Epithelial cell of prostate (primary cell): Measurements from ENCODE around the gene MICAL2.

ENCODE experiments used
- DNase-seq: peaks from one replicate; pipeline ENCODE4 v3.0.0-alpha.2; 2011; ENCODE audit warnings: low read depth, low spot score
- H3K27ac ChIP-seq: fragments of 450-650 bp; 2 replicates; pipeline ENCODE4 v1.5.1; 2017; ENCODE audit warnings: mild to moderate bottlenecking

The MICAL2 gene

DNA sequence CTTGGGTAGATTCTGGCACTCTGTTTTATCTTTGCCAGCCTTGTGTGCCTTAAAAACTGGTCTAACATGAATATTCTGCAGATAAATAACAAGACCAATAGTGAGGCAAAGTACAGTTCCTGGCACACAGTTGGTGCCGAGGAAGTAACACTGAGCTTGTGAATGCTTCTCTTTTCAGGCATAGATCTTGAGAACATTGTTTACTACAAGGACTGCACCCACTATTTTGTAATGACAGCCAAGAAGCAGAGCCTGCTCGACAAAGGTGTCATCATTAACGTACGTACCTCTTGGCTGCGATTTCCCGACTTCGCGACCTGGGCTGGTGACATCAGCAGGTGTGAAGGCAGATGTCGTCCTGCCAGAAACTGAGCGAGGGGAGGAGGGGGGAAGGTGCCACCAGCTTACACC is 105.7 kb downstream of the MICAL2 start:
- DNase-seq = no peak
- peak overlapping the region; percentile 35 for H3K27ac ChIP-seq

DNA sequence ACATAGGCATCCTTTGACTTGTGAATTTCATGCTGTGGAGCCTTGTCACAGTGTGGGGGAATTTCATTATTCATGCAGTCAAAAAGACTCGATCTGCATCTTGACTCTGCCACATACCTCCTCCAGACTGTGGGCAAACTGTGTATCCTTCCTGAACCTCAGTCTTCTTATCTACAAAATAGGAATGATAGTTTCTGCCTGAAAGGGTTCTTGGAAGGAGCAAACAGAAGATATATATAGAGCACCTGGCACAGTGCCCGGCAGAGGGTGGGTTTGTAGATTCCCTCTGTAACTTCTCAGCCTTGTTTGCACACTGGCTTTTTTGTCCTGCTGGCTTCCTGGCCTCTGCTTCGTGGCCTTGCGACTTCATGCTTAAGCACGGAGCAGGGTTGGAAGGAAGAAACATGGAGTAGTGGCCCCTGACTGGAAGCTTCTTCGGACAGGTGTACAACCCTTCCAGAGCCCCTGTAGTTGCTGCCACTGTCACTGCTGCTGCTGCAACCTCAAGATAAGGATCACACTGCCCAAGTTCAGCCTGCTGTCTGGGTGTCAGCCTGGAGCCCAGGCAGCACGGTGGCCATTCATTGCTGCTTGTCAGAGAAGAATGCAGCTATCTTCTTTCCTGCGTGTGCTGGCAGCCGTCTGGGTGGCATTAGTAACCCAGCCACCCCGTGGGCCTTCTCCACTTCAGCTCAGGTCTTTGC is 106.4 kb downstream of the MICAL2 start:
- peak overlapping the region; percentile 35 for H3K27ac ChIP-seq
- no peak for DNase-seq

DNA sequence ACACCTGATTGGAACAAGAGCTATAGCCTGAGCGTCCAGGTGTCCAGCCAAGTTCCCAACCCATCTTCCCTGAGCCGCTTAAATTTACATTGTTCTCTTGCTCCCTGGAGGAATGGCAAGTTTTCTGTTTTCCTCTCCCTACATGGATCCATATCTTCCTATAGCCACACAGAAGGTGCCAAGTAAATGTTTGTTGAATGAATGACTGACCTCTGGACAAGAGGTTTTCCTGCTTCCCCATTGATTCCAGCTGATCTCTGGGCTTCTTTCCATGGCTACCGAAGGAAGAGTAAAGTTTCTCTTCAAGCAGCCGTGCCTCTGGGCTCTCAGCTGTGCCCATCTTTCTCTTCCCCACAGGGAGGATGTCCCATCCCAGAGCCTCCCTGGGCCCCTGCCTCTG is 107.5 kb downstream of the MICAL2 start:
- H3K27ac ChIP-seq = no peak overlapping the region
- DNase-seq = no peak

DNA sequence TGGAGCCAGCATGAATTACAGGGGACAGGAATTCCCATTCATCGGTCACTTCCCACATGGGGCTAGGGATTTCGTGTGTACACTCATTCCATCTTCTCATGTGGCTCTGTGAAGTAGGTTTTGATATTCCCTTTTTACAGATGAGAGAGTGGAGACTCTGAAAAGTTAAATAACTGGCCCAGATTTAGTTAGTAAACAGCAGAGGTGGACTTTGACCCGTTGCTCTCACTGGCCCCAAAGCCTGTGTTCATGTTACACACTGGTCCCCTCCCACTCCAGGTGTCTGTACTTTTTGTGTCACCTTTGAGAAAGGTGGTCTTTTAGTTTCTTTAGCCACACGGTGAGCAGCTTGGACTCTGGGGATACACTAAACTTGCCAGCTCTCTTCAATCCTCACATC is 108.5 kb downstream of the MICAL2 start:
- H3K27ac ChIP-seq = no peak overlapping the region
- DNase-seq = no peak

DNA sequence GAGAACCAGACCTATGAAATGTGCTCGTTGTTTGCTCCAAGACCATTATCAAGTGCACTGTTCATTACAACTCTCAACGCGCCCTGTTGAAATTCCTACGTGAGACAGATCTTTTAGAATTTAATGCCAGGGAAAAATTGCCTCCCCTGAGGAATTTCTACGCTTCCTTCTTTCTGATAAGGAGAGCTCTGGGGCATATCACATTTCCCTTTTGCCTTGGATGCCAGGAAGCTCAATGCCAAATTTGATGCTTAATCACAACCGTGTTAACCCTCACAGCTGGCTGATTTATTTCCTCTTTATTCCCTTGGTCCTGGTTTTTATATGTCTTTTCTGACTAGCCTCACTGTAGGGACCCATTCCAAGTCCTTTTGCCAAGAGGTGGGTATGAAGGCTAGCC is 109.4 kb downstream of the MICAL2 start:
- no peak for DNase-seq
- H3K27ac ChIP-seq = no peak overlapping the region

DNA sequence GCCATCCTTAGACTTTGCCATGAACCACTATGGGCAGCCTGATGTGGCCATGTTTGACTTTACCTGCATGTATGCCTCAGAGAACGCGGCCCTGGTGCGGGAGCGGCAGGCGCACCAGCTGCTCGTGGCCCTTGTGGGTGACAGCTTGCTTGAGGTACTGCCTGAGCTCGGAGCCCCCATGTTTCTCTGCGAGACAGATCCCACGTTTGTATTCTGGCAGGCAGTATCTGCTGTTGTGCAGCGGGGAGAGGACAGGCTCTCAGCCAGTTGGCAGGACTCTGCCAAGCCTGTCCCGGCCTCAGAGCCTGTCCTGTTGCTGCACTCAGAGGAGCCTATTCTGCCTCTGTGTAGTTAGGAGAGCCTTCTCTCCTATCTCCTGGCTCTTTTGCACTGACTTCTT is 109.9 kb downstream of the MICAL2 start:
- peak overlapping the region; percentile 92 for H3K27ac ChIP-seq
- no peak for DNase-seq

DNA sequence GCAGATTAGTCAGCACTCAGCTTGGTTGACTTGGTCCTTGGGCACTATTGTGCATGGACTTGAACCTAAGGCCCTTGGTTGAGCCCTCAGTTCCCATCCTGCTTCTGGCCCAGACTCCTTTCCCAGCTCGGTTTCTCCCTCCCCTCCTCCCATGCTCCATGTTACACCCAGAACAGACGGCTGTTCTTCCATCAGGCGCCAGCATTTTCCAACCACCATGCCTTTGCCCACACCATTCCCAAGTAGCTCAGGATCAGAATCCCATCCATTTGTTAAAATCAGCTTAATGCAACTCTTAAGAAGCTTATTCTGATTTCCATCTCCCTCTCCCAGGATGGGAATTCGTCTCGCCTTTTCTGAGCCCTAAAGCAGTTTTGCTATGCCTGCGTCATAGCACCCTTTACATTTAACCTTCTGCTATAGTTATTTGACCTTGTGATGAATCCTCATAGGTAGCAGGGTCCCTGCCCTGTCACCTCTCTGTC is 110.7 kb downstream of the MICAL2 start:
- no peak for DNase-seq
- peak overlapping the region; percentile 92 for H3K27ac ChIP-seq

DNA sequence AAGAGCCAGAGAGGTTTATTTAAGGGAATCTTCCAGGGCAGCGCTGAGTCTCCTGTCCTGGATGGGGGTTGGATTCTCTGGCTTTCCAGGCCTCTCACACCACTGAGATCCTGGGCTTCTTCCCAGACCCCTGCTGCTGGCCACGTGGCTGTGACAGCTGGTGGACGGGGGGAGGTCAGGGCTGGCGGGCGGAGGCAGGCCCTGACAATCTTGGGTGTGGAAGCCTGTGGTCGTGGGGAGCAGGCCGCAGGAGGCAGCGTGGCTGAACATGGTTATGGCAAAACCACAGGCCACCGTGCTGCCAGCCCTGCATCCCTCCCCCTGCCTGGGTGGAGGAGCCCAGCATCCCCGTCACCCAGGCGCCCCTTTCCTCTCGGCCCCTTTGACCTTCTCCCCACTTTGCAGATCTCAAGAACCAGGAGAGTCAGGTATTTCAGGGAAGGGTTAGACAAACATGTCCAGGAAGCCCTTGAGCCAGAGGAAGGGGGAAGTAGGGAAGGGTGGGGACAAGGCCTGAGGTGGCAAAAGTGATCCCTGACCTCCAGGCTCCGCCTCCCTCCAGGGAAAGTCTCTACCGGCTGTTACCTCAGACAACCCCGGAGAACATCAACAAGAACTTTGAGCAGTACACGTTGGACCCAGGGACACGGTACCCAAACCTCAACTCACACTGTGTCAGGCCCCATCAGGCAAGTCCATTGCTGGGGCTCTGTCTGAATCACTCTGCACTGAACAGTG is 111.8 kb downstream of the MICAL2 start:
- no peak for DNase-seq
- H3K27ac ChIP-seq = peak overlapping the region; percentile 92

DNA sequence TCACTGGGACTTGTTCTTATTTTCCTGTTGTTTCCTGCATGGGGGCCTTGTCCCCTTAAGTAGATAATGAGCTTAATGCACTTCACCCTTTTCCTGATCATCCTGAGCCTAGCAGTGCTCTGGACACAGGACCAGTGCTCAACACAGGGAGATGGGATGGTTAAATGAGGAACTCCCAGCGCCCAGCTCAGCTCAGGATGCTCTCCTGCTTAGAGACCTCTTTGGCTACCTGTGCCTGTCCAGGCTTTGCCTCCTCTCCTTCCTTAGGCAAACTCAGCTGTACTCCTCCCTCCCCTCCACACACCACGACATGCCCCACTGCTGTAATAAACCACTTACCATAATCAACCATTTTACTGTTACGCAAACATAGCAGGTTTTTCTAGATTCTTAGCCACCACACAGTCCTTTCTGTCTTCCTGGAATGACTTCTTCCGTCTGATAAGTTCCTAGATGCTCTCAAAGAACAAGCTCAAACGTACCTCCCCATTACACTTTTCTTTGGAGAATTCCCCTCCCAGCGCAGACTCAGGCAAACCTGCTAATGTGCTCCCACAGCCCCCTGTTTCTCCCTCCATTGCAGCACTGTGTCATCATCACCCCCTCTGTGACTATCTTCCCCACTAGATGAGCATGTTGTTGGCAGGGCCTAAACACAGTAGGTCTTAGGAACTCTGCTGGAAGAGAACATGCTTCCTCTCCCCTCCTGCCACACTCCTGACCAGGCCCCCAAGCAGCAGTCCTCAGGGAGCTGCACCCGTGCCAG is 113.6 kb downstream of the MICAL2 start:
- no peak for DNase-seq
- peak overlapping the region; percentile 92 for H3K27ac ChIP-seq

DNA sequence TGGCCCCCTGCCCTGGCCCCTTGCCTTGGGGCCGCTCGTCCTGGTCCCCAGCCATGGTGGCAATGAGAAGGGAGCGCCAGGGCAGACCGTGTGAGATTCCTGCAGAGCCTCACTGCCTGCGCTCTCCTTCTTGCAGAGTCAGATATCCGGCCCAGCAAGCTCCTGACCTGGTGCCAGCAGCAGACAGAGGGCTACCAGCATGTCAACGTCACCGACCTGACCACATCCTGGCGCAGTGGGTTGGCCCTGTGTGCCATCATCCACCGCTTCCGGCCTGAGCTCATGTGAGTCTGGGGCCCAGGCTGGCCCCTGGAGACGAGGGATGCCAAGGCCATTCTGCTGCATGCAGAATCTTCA is 114.1 kb downstream of the MICAL2 start:
- H3K27ac ChIP-seq = peak overlapping the region; percentile 92

DNA sequence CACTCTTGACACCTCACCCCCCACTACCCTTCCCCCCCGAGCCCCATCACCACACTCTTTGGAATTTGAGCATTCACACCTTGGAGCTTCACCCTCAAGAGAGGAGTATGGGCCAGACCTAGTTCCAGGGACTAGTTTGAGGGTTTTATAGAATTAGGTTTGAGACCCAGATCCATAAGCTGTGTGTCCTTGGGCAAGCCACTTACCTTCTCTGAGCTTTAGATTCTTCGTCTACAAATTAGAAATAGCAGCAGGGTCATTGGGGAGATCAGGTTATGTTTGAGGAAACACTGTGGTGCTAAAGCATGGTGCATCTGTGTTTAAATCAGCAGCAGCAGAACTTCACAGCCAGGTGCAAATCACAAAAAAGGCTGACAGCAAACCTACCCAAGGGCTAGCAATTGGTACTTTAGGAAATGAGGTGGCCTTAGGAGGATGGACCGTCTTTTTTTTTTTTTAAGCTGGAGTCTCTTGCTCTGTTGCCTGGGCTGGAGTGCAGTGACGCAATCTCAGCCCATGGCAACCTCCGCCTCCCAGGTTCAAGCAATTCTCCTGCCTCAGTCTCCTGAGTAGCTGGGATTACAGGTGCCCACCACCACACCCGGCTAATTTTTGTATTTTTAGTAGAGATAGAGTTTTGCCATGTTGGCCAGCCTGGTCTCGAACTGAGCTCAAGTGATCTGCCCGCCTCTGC is 114.8 kb downstream of the MICAL2 start:
- DNase-seq = no peak
- peak overlapping the region; percentile 92 for H3K27ac ChIP-seq

More for the DNA sequence above, 114.1 kb downstream of the MICAL2 start:
- no peak for DNase-seq

DNA sequence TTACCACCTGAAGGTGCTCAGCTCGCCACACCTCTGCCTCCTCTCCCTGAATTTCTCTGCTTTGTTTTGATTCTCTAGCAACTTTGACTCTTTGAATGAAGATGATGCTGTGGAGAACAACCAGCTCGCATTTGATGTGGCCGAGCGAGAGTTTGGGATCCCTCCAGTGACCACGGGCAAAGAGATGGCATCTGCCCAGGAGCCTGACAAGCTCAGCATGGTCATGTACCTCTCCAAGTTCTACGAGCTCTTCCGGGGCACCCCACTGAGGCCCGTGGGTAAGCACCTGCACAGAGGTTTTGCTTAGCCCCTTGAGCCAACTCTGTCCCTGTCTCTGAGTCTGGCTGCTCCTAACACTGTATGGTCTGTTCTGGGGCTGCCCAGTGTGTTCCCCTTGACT is 115.7 kb downstream of the MICAL2 start:
- DNase-seq = no peak
- peak overlapping the region; percentile 92 for H3K27ac ChIP-seq

DNA sequence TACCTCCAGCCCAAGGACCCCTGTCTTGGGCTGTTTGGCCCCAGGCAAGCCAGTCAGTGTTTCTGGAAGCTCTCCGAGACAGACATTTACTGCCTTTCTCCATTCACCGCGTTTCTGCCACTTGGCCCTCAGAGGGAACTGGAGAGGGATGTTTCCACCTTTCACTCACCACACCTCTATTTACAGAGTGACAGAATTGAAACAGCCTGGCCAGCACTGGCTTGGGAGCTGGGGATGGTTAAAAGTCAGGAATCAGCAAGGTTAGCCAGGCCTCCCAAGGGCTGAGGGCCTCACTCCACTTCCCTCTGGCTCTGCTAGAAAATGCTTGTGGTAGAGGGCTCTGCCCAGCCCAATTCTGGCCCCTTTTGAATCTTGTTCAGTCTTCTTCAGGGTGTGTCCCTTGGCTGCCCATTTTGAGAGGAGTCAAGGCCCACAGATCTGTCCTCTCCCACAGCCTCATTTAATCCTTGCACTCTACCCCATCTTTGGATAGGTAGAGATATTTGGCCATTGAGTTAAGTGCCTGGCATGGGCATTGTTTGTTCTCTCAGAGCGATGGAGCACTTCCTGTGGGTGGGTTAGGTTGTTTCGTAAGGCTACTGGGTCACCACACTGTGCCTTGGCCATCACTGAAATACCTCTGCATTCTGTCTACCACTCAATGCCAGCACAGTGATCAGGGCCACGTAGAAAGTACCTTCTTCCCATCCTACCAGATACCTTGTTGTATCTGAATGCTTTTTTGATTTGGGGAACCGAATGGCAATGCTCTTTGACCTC is 119.2 kb downstream of the MICAL2 start:
- DNase-seq = no peak

DNA sequence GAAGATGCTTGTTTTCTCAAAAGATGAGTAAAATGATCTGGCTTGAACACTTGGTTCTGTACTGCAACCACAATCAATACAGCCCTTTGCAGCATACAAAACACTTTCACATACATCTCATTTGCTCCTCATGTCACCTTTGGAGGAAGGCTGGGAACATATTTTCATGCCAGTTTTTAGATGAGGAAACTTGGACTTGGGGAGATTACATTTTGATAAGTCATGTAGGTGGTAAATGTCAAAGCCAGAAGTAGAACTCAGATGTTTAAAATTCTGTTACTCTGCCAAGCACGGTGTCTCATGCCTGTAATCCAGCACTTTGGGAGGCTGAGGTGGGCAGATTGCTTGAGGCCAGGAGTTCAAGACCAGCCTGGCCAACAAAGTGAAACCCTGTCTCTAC is 121.8 kb downstream of the MICAL2 start:
- H3K27ac ChIP-seq = peak overlapping the region; percentile 92

More for the DNA sequence above, 119.2 kb downstream of the MICAL2 start:
- peak overlapping the region; percentile 92 for H3K27ac ChIP-seq

DNA sequence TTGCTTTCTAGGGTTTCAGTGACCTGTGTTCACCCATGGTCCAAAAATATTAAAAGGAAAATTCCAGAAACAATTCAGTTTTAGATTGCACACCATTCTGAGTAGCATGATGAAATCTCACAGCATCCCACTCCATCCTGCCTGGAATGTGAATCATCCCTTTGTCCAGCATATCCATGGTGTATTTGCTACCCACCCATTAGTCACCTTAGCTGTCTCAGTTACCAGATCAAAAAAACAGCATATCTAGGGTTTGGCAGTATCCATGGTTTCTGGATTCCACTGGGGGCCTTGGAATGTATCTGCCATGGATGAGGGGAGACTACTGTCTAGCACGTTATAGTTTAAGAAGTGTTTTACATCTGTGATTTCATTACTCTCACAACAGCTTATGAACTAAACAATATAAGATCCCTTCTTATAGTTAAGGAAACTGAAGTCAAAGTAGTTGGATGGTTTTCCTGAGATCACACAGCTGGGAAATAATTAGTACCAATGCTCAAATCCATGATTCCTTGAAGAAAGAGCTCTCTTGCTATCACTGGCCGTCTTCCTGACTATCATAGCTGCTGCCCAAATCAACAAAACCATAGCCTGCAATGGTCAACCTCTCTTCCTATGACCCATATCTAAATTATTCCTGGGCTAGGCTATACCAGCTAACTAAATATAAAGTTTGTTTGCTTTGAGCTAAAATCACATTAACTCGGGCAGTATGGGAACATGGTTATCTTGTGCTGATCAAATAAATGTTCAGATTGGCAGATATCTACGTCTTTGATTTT is 122.6 kb downstream of the MICAL2 start:
- peak overlapping the region; percentile 92 for H3K27ac ChIP-seq
- no peak for DNase-seq

More for the DNA sequence above, 121.8 kb downstream of the MICAL2 start:
- DNase-seq = no peak

DNA sequence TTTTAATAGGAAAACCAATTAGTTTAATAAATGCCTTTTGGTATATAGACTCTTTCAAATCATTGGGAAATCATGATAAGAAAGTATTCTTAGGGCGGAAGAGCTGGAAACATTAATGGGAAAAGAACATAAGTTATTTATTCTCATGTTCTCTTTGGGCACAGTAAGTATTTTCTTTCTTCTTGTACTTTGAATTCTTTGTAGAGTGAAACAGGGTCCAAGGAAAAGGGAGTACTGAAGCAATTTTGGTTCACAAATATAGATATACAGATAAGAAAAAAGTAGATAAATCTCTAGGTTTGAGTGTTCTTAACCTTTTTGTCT is 123.2 kb downstream of the MICAL2 start:
- DNase-seq = no peak
- peak overlapping the region; percentile 92 for H3K27ac ChIP-seq

DNA sequence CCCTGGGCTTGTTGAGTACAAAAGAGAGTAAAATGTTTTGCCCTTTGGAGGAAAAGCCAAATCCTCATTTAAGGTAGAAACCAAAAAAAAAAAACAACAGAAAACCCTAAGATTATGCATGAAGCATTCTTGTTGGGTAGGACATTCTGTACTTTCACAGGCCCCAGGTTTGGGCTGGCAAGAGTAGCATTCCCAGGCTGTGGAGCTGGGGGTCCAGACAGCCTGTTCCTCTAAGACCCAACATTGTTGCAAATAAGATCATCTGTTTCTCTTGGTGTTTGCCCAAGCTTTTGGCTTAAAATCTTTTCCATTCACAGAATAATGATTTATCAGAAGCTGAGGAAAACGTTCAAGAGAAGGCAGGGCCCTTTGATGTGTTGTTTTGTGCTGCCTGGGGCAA is 123.8 kb downstream of the MICAL2 start:
- no peak for DNase-seq
- H3K27ac ChIP-seq = peak overlapping the region; percentile 92

DNA sequence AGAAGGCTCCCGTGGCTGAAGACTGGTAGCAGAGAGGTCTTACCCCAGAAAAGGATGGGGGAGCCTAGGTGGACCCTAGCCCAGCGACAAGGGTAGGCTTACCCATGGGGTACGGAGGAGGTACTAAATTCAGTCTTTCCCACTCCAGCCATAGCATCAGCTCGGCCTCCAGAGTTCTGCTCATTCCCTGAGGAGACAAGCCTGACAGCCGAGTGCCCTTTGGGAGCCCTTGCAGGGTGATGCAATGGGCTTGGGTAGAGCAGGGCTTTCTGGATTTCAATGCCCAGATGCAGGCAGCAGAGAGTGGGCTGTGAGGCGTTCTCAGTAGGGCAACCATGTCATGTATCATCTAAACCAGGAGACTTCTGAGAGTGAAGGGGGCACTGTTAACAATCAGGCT is 124.7 kb downstream of the MICAL2 start:
- H3K27ac ChIP-seq = peak overlapping the region; percentile 92
- DNase-seq = no peak

DNA sequence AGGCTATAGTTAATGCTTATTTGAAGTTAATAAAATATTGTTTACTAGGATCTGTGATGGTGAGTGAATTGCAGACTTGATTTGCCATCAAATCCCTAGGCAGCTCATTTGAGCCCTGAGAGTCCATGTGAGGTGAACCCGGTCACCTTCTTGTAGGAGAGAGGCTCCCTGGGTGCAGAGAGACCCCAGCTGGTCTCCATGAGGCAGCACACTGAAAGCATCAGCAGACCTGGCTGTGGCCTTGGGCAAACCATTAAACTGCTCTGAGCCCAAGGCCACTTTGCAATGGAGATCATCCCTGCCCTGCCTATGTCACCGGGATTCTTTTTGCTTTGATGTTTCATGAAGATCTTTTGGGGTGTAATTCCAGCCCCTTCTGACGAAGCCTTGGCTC is 125.2 kb downstream of the MICAL2 start:
- peak overlapping the region; percentile 92 for H3K27ac ChIP-seq
- no peak for DNase-seq
